MM.1S (cell line): ENCODE data around the gene TRABD2B.

ENCODE experiments used
- CTCF ChIP-seq: fragments of 300-600 bp; sonication (generic); IDR thresholded peaks from 2 replicates; pipeline ENCODE4 v1.5.1; 2016; ENCODE audit warnings: antibody characterized with exemption, low read length, mixed read lengths
- EZH2phosphoT487 ChIP-seq: fragments of 300-600 bp; sonication (generic); IDR thresholded peaks from 2 replicates; pipeline ENCODE4 v1.6.1; 2018; ENCODE audit warnings: antibody characterized with exemption, low read length

DNA sequence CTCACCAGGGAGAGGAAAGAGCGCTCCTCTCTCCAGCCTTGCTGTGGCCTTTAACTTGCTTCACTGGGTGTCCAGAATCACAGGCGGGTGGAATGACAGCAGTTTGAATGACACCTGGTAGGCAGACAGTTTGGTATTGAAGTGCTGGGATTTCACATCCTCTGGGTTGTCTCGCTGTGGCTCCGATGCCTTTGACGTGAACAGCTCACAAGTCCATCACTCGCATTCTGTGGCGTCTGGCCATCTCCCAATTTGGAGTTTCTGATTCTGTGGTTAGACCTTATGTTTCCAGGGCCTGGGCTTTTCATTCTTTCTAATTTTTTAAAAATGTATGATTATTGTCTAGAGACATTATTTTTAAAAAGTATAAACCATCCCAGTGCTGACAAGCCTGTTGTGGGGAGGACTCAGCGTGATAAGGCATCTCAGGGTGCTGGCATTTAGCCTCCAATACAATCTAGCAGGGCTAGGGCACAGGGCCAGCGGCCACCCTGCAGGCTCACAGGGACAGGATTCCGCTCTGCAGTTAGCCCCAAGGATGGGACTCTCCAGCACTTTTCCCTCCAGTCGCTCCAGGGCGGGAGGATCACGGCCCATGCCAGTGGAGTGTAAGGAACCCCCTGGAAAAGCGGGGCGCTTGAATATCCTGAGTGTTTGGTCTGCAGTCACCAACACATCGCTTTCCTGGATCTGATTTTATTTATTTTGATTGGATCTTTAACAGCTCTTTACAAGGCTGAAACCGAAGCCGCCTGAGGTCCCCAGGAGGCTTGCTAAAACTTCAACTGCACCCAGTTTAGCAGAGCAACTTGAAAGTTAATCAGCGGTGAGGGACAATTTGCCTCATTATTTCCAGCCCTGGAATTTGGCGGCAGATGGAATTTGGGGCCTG lies 178.3 kb downstream of the TRABD2B start:
- no peak for TF ChIP-seq CTCF
- TF ChIP-seq EZH2phosphoT487 = no peak
